Fibroblast of upper back skin (primary cell): ENCODE measurements around the gene TBL3.
A peak's percentile ranks its signal among the peaks of the same experiment; 100 is the strongest.
"Not testable (repeated sequence)": the region's sequence is repeated elsewhere in the genome, so short reads cannot be mapped to it uniquely, and the experiment has no call there.

Experiments used
- DNase-seq: peaks from one replicate; pipeline ENCODE4 v3.0.0-alpha.2; 2013

The TBL3 gene

DNA sequence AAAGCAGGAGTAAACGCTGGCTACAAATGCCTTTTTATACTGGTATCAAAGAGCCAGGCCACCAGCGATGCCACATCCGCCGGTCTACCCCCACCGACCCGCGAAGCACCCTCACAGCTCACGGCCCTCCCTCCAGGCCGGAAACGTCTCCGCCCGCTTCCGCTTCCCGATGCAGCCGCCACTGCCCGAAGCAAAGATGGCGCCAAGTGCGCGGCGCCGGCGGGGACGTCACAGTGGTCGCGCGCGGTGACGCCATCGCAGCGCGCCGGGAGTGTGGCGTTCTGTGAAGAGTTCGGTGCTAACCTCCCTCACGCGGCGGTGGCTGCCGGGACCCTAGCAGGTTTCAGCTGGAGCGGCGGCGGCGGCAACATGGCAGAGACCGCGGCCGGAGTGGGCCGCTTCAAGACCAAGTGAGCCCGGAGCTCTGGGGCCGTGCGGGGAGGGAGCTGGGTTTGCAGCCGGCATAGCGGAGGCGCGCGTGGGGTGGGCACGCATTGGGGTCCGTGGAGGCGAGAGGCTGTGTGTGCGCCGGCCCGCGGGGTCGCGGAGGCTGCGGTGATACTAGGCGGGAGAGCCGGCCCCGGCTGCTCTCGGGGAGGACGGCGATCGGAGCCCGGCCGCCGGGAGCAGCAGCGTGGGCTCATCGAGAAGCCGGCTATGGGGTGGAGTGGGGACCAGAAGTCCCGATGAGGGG is at the start of gene TBL3:
TSS of gene TBL3 (plus strand) at position 258 of the 694 bp plus-strand sequence. CDS start at position 370, 112 bp downstream.
- DNase-seq = peak; percentile 95

DNA sequence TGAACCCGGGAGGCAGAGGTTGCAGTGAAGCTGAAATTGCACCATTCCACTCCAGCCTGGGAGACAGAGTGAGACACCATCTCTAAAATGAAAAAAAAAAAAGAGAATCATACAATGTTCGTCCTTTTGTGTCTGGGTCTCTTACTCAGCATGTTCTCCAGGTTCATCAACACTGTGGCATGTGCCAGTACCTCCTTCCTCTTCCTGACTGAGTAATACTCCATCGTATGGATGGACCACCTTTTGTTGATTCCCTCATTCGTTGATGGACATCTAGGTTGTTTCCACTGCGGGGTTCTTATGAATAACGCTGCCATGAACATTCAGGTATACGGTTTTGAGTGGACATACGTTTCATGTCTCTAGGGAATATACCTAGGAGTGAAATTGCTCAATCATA is 49.5 kb upstream of the TBL3 start:
- no peak for DNase-seq

DNA sequence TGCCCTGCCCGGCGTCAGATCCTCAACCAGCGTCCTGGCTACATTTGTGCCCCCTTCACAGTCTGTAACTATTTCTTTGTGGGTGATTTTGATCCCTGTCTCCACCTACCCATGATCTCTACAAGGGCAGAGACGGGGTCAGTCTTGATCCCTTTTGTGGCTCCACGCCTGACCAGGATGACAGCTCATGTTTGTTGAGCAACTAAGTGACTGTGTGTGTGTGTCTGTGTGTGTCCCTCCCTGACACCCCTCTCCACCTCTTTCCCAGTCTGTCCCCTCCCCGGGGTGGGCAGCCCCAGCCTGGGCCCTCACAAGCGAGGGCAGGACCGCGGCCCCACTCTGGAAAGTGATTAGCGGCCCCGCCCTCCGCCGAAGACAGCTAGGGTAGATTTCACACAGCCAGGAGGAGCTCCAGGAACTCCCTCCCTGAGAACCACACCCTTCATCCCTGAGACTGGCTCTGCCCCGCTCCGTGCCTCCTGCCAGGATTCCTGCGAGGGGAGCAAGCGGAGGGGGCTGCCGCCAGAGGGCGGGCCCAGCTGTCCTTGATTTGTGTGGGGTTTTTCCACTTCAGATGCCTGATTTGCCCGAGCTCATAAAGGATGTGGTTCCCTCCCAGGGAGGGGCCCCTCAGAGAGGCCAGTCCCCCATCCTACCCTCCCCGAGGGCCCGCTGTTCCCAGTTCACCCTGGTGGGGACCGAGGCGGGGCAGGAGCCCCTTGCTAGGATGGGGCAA is 48.4 kb upstream of the TBL3 start:
- peak; percentile 45 for DNase-seq

DNA sequence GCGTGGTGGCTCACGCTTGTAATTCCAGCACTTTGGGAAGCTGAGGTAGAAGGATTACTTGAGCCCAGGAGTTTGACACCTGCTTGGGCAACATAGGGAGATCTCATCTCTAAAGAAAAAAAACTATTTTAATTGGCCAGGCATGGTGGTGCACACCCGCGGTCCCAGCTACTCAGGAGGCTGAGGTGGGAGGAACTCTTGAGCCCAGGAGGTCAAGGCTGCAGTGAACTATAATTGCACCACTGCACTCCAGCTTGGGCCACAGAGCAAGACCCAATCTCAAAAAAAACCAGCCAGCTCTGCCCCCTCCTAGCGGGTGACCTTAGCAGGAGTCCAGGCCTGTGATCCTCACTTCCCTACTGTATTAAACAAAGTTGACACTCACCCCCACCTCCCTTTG is 47.8 kb upstream of the TBL3 start:
- no peak for DNase-seq

DNA sequence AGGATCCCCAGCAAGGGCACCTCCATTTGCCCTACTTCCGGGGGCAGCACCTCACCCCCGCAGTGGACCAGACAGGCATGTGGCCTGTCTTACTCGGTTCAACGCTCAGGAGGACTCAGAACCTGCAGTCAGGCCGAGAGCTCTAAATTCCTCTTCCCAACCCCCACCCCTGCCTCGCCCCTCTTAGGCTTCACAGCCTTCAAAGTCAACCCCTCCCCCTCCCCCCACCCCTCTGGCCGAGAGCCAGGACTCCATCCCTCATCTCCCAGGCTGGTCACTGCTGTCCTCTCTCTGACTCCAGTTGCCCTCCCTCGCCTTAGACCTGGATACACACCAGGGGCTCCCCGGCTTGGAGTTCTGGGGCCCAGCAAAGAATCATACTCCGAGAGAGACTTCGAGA is 45.6 kb upstream of the TBL3 start:
- DNase-seq = no peak

DNA sequence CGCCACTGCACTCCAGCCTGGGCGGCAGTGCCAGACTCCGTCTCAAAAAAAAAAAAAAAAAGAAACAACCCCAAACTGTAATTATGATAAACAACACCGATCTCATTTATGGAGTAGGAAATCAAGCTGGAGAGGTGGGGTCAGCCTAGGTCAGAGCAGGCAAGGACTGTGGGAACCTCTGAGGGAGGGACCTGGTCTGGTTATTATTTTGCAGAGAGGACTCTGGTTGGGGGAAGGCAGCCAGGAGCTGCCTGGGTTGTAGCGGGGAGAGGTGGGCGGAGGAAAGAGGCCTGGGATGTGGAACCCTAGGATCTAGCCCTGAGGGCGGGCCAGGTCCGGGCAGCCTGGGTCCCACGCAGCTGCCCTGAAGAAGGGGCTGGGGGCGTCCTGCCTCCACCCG is 42.7 kb upstream of the TBL3 start:
- peak; percentile 28 for DNase-seq

DNA sequence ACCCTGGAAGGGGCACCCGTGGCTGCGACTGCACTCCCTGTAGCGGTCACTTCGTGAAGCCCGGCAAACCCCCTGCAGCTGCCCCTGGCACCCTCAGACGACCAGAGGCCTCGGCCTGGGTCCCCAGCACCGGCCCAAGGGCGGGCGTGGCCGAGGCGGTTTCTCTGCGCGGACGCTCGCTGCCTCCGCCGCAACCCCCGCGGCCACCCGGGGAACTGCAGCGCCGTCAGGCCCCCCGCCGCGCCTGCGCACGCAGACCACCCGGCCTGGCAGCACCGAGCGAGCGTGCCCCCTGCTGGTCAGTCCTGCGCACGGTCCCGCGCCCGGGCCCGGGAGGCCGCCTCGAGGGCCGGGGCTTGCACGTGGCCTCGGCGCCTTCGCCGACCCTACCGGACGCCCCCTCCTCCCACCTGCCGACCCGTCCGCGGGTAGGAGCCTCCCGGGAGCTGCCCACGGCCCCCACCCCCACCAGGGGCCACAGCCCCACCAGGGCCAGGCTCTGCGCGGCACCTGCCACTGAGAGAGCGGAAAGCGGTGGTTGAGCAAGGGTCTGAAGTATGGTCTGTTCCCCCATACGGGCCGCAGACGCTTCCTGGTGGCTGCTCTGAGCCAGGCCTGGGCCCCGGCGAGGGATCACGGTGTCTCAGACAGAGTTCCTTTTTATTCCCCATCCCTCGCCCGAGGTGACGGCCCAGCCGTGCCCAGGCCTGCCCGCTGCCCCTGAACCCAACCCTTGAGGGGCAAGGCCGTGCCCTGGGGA is 42.1 kb upstream of the TBL3 start:
- peak; percentile 79 for DNase-seq

DNA sequence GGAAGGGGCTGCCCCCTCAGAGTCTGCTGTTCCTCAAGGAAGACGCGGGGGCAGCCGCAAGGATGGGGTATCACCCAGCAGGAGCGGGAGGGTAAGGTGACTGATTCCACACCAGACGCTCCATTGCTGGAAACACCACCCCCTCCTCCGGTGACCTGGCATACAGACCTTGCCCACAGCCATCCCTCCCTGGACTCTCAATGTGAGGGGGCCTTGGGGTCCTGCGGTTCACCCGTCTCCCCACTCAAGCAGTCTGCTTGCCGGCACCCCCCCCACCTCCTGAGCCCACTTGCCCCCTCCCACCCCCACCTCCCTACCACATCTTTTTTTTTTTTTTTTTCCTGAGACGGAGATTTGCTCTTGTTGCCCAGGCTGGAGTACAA is 41.5 kb upstream of the TBL3 start:
- no peak for DNase-seq

DNA sequence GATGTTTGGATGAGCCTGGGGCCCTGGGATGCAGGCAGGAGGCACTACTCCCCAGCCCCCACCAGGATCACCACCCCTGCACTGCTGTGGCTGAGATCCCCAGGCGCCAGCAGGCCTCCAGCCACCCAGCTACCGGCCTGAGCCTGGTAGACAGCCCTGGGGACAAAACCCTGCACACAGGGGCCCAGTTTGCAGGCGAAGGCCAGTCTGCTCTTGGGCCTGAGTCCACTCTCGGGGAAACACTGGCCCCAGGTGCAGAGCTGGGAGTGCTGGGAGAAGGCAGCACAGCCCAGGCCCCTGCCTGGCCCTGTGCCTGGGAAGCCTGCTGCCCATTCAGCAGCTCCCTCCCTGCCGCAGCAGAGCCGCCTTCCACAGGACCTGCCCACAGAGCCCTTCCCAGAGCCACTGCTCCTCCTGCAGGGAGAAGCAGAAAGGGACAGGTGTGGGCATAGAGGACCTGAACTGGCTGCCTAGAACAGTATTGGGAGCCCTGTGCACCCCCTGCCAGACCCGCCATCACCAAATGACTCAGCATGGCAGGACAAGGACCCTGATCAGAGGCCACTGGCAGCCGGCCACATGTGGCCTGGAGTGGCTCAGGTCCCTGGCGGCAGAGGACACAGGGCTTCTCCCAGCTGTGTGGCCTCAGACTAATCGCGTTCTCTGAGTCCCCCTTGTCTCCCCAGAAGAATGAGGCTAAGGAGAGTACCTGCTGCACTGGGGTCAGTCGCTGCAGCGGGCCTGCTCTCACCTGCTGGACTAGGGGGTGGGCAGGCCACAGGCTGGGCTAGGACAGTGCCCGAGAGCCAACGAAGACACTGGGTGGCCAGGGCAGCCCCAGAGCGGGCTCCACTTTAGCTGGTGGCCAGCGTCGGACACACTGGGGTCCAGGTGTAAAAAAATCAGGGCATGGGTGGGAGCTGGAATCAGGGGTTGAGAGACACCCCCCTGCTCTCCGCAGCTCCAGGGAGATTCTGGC is 39.5 kb upstream of the TBL3 start:
- DNase-seq = no peak

DNA sequence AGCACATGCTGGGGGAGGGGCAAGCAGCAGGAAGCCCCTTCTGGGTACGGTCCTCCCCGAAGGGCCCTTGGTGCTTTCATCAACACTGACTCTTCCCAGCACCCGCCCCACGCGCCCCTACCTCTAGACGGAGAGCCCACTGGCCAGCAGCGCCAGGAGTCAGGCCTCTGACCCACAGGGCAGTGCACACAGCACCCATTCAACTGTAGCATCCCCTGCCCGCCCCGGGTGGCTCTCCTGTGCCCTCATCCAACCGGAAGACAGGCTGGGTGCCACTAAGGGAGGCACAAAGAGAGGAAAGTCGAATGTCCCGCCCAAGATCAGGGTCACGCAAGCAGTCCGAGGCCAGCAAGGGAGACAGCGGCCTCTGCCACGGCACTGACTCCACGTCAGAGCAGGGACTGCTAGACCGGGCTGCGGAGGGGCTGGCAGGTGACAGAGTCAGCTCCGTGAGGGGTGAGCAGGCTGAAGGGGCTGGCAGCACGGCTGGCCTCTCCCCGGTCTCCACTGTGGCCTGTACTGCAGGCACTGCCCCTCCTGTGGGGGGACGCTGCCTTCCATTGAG is 38.7 kb upstream of the TBL3 start:
- no peak for DNase-seq

DNA sequence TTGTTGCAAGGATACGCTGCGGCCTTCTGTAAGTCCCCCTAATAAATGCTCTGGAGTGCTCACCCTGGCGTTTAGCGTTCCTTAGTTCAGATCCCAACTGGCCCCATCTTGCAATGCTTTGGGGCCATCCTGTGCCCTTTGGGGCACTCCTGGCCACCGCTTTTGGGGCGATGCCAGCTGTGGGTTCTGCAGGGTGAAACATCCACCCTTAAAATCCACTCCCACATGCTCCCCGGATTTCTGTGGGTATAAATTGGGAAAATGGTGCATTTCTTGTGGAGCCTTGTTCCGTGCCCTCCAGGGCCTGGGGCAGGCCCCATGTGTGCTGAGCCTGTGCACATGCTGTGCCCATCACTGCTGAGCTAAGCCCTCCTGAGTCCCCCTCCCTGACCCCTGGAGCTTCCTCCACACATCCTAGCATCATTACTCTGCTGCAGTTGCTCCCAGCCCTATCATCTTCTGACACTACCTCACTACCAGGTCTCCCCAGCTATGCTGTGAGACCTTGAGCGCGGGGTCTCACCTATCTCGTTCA is 34.8 kb upstream of the TBL3 start:
- no peak for DNase-seq

DNA sequence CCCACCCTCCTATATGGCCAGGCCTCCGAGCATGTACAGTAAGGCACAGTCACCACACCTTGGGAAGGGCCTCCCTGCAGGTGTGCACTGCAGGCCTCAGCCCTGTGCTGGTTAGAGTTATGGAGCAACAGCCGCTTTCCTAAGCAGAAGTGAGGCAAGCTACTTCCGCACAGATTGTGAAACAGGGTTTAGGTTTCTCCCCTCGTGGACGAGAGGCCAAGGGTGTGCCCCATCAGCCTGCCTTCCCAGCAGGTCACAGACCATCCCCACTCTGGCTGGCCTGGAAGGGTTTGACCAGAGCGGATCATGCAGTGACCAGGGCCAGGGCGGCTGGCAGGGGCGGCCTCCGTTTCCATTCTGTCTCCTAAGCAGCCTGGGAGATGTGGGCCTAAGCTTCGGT is 33.5 kb upstream of the TBL3 start:
- DNase-seq = no peak

DNA sequence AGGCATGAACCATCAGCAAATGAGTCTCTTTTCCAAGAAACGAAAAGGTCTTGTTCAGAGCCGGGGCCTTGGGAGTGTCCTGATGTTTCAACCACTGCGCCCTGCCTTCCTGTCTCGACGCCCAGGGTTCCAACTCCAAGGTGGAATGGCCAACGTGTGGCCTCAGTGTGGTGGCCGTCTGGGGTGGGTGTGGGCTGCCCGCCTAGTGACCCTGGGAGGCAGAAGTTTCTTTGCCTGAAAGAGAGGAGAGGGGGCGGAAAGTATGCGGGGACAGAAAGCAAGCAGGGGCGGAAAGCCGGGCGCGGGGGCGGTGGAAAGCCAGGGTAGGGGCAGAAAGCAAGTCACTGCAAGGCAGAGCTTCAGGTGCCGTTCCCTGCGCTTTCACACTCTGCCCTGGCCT is 32.9 kb upstream of the TBL3 start:
- no peak for DNase-seq

DNA sequence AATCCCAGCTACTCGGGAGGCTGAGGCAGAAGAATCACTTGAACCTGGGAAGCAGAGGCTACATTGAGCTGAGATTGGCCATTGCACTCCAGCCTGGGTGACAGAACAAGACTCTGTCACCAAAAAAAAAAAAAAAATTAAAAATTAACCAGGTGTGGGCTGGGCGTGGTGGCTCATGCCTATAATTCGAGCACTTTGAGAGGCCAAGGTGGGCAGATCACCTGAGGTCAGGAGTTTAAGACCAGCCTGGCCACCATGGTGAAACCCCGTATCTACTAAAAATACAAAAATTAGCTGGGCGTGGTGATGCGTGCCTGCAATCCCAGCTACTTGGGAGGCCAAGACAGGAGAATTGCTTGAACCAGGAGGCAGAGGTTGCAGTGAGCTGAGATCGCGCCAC is 32.0 kb upstream of the TBL3 start:
- not testable (repeated sequence) for DNase-seq

DNA sequence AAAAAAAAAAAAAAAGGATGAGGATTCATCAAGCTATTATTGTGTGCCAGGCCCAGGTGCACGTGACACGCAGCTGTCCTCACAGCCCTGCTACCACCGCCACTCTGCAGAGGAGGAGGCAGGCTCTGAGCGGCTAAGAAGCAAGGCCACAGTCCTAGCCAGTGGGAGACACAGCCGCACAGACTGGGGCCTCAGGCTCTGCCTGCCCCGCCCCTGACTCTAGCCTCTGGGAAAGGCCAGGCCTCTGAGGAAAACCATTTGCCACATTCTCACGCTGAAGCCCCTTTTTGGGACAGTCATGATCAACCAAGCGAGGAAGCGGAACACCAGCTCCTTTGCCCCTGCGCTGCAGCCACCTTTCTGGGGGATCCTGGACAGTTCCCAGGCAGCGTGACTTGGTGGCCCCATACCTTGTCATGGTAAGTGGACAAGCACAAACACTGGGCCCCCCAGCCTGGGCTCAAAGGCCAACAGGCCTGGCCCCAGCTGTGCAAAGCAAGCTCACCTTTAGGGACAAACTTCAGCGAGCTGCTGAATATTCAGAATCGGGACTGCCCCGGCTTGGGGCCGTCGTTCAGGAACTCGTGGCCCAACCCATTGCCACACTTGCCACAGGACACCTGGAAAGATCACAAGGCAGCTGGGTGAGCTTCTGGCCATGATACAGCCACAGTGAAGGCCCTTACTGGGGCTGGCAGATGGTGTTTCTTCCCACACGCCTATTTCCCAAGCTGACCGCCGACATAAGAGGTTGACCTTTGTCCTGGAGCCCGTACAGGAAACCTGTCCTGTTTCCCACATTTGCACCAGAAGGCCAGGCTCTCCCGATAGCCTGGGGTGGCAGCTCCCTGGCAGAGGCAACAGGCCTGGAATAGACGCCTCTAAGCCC is 31.3 kb upstream of the TBL3 start:
- DNase-seq = no peak

DNA sequence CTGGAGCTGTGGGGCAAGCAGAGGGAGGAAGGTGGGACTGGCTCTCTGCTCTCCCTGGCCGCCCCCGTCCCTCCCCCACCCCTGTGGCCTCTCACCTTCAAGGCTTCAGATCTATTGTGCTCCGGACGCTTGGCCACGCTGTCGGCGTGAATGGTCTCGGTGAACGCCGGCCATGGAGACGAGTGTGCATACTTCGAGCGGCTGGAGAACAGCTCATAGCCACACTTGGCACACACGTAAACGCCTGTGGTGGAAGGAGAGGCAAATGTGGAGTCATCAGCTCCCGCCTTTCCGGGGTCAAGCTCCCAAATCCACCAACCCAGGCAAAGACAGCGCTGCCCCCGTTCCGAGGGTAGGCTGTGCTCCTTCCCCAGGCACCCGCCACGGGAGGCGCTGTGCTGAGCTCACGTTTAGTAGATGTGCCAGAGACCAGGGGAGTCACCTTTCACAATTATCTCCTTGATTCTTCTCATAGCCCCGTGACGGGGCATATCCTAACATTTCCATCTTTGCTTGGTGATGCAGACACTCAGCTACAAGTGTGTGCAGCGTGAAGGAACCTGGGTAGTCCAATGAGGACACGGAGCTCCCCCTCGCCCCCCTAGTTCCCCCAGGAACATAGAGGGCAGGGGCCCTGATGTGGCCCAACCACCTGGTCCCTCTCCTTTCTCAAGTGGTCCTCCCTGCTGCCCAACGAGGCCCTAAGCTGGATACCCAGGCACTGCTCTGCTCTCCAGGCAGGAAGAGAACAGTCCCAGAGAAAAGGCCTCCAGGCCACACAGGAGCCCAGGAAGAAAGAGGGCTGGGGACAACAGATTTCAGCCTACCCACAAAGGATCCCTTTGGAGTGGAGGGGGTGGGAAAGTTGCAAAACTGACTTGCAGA is 30.4 kb upstream of the TBL3 start:
- DNase-seq = peak; percentile 41

DNA sequence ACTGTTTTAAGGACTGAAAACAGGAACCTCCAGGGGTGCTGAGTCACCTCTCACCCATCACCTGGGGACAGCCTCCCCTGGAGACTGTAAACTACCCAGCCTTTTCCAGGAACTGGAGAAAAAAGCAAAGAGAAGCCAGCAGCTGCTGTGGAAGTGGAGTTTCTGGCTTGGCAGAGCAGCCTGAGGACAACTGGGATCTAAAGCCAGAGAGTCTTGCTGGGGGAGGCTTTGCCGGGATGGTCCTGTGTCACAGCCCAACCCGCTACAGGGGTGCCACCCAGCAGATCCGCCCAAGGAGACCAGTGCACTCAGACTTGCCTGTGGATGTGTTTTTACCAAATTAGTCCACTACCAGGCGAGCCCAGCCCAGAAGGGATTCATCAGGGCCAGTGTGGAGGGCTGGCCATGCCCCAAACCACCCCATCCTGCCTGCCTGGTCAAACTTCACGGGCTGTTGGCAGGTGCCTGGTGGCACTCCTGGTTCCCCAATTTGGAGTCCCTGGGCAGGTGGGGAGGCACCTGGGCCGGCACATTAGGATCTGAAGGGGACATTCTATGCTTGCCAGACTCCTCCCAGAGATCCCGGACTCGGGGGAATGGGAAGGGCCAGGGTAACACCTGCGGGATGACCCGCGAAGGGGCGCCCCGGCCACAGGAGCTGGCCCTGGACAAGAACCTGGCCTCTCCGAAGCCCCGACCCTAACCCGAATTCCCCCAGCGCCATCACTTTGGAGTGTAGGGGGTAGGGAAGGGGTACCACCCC is 29.6 kb upstream of the TBL3 start:
- DNase-seq = no peak

DNA sequence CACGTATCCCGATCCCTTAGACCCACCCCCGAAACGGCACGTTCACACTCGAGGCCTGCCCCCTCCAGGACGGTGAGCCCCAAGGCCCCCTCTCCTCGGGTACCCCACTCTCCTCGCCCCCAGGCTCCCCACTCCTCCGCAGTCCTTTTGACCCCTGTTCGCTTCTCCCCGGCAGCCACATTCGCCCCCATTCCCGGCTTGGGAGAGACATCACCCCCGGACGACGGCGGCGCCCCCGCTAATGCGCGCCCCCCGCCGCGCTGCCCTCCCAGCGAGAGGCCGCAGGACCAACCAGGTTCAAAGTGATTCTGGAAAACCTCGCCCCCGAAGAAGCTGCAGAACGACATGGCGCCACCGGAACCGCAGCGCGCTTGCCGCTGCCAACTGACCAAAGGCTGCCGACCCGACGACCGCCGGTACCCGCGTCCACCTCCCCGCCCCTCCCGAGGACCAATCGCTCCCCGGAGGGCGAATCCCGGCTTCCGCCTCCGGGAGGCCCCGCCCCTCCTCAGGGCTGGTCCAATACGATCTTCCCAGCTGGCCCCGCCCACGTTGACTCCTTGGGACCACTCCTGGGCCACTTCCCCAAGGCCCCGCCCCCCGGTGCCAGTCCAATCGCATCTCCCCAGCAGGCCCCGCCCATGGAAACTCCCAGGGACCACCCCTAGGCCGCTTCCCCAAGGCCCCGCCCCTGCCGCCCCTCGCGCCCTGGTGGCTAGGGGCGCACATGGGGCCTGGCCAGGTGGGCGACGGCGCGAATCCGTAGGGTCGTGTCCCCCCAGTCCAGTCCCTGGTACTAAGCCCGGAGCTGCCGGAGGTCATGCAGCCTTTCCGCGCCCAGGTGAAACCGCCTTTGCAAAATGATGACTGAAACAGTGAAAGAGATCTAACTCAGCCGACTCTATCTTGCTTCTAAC is 28.8 kb upstream of the TBL3 start, which contains the start of gene MSRB1:
TSS of gene MSRB1 (minus strand) at position 390 of the 917 bp plus-strand sequence. CDS start at position 347, 43 bp downstream.
- DNase-seq = peak; percentile 99
